ENCODE measurements around the gene TNPO3.

TNPO3 gene

GRCh38 chr7:129037585-129037984 lies 17.3 kb downstream of the TNPO3 start:
- no peak overlapping the region for H3K4me3 ChIP-seq (ENCODE audit: low read depth, low read length)
- TF ChIP-seq CTCF (IDR thresholded peaks at IDR 0.05; ENCODE audit: control insufficient read depth, extremely low read depth, insufficient read depth) = no peak
- DNase-seq (ENCODE audit: low read depth) = no peak

DNA sequence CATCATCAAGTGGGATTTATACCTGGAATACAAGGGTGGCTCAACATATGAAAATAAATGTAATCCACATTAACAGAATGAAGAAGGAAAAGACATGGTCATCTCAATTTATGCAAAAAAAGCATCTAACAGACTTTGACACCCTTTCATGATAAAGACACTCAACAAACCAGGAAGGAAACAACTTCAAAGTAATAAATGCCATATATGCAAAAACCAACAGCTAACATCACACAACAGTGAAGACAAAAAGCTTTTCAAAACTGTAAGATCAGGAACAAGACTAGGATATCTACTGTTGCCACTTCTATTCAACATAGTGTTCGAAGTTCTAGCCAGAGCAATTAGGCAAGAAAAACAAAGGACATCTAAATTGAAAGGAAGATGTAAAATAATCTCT lies 22.9 kb downstream of the TNPO3 start:
- no peak for DNase-seq (ENCODE audit: low read depth)
- TF ChIP-seq CTCF (IDR thresholded peaks at IDR 0.05; ENCODE audit: control insufficient read depth, extremely low read depth, insufficient read depth) = no peak
- H3K4me3 ChIP-seq (ENCODE audit: low read depth, low read length) = no peak overlapping the region

DNA sequence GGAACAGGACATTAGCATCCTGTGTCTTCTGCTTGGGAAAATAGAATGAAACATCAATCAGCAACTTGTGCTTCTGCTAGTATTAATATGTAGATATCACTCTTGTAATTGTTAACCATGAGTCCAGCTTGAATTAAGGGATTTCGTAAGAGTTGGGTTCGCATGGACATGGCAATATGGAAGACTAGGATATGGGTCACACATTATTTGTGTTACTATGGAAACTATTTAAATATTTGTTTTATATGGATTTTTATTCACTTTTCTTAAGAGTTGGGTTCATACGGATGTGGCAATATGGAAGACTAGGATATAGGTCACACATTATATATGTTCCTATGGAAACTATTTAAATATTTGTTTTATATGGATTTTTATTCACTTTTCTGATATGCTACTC lies 24.5 kb downstream of the TNPO3 start:
- H3K4me3 ChIP-seq (ENCODE audit: low read depth, low read length) = no peak overlapping the region
- no peak for TF ChIP-seq CTCF (IDR thresholded peaks at IDR 0.05; ENCODE audit: control insufficient read depth, extremely low read depth, insufficient read depth)
- DNase-seq (ENCODE audit: low read depth) = no peak

- H3K4me3 ChIP-seq (ENCODE audit: low read depth, low read length) = no peak overlapping the region
- no peak for DNase-seq (ENCODE audit: low read depth)
- TF ChIP-seq CTCF (IDR thresholded peaks at IDR 0.05; ENCODE audit: control insufficient read depth, extremely low read depth, insufficient read depth) = no peak
Measured at GRCh38 chr7:129024125-129024524, 30.8 kb downstream of the TNPO3 start.

- no peak overlapping the region for H3K4me3 ChIP-seq (ENCODE audit: low read depth, low read length)
- no peak for TF ChIP-seq CTCF (IDR thresholded peaks at IDR 0.05; ENCODE audit: control insufficient read depth, extremely low read depth, insufficient read depth)
- DNase-seq (ENCODE audit: low read depth) = no peak
Measured at GRCh38 chr7:129021656-129022055, 33.3 kb downstream of the TNPO3 start.

- DNase-seq (ENCODE audit: low read depth) = no peak
- TF ChIP-seq CTCF (IDR thresholded peaks at IDR 0.05; ENCODE audit: control insufficient read depth, extremely low read depth, insufficient read depth) = no peak
Measured at GRCh38 chr7:129017933-129018538, 36.9 kb downstream of the TNPO3 start.

DNA sequence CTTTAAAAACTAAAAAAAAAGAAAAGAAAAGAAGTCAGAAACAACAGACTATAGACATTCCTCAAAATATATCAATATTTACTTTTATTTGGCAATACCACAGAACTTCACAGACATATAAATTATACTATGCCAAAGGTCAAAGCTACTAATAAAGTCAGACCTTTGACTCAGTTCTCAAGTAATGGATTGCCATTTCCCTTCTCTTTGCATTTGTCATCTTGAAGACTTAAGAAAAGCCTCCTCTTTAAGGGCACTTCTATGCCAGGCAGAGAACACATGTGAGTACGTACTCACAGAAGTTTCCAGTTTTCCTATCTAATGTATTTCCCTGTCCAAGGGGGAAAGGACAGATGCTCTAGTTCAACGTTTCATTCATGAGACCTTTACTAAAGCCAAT lies 37.6 kb downstream of the TNPO3 start:
- no peak for DNase-seq (ENCODE audit: low read depth)
- no peak overlapping the region for H3K4me3 ChIP-seq (ENCODE audit: low read depth, low read length)
- TF ChIP-seq CTCF (IDR thresholded peaks at IDR 0.05; ENCODE audit: control insufficient read depth, extremely low read depth, insufficient read depth) = no peak

More at GRCh38 chr7:129017933-129018538, 36.9 kb downstream of the TNPO3 start:
- H3K4me3 ChIP-seq (ENCODE audit: low read depth, low read length) = no peak overlapping the region
